ENCODE results near the gene POC1A. TPM values are rescaled to one million over a fixed set of nuclear protein-coding genes. Genes with fewer than 3 reads are reported as not detected.
A peak's percentile ranks its signal among the peaks of the same experiment; 100 is the strongest.

The POC1A gene
- 1.7 TPM for total RNA-seq
- long read RNA-seq, partial matches to known transcripts = 0 of 2 reads
- long read RNA-seq, other reads (novel, unspliced or antisense) = 0 of 2 reads

DNA sequence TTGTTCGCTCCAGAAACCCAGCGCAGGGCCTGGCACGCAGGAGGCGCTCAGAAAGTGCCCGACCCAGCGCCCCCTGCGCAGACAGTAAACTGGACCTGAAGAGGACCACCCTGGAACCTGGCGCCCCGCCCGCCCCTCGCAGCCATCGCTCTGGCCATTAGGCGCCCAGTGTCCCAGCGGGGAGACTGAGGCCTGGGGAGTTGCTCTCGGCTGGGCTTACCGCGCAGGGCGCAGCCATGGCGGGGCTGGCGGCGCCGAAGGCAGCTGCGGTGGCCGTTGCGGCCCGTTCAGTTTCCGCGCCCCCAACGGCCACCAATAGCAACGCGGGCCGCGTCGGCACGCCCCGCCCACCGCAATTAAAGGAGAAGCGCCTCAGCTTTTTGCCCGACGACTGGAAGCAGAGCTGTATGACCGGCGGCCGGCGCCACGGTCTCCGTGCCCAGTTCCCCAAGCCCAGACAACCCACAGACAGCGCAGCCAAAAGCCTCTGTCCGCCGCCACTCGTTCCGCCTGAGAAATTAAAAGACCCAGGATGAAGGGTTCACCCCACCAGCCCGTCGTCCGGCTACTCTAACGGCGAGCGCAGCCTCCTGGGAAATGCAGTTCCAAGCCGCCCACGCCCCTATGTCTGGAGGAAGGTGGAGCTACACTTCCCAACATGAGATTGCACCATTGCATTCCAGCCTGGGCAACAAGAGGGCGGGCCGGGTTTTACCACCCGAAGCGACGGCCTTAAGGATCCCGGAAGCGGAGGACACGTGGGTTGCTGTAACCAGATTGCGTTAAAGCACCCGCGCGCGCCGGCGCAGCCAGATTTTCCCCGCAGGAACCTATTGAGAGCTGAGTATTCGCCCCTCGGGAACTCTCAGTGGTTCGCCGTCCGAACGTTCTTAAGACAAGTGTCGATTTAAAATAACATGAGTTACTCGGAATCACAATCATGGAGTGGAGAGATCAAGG lies at the start of gene POC1A:
TSS of gene POC1A (minus strand) at position 289 of the 960 bp plus-strand sequence. CDS start at position 238, 51 bp downstream.
- peak; percentile 98 for DNase-seq (ENCODE audit: missing footprints)
- intact Hi-C loops (cut with DNase I) = loop anchor here (2.0 to 5.0 kb wide), 3 partner anchors 43 to 124 kb away; partner anchors contain the start of genes ALAS1 and WDR82

DNA sequence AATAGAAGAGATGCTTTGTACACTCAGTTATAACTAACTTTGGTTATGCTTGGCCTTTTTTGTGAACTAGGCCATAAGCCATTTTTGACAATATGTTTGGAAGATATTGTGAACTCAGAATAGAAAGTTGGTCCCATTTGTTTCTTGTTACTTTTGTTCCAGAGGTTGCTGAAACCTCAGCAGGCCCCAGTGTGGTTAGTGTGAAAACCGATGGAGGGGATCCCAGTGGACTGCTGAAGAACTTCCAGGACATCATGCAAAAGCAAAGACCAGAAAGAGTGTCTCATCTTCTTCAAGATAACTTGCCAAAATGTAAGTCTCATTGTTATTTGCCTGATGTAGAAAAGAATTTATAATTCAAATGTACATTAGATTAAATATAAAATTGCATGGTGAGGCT lies 49.5 kb upstream of the POC1A start:
- DNase-seq (ENCODE audit: missing footprints) (no peak), ATAC-seq (no peak)
- intact Hi-C loops (cut with DNase I) = no loop called here

More for the DNA sequence above, at the start of gene POC1A:
- ATAC-seq = peak; percentile 98

GRCh38 chr3:52202384-52203077 lies 48.3 kb upstream of the POC1A start:
- intact Hi-C loops (cut with DNase I) = no loop called here
- no peak for ATAC-seq
- no peak for DNase-seq (ENCODE audit: missing footprints)

GRCh38 chr3:52200981-52201679 lies 46.9 kb upstream of the POC1A start:
- DNase-seq (ENCODE audit: missing footprints) (no peak), ATAC-seq (no peak)
- intact Hi-C loops (cut with DNase I) = no loop called here

GRCh38 chr3:52198643-52199608 lies 44.7 kb upstream of the POC1A start:
- DNase-seq (ENCODE audit: missing footprints) (no peak), ATAC-seq (no peak)
- intact Hi-C loops (cut with DNase I) = loop anchor here (5.0 kb wide), 1 partner anchor 47 kb away; the partner anchor contains the start of gene POC1A

DNA sequence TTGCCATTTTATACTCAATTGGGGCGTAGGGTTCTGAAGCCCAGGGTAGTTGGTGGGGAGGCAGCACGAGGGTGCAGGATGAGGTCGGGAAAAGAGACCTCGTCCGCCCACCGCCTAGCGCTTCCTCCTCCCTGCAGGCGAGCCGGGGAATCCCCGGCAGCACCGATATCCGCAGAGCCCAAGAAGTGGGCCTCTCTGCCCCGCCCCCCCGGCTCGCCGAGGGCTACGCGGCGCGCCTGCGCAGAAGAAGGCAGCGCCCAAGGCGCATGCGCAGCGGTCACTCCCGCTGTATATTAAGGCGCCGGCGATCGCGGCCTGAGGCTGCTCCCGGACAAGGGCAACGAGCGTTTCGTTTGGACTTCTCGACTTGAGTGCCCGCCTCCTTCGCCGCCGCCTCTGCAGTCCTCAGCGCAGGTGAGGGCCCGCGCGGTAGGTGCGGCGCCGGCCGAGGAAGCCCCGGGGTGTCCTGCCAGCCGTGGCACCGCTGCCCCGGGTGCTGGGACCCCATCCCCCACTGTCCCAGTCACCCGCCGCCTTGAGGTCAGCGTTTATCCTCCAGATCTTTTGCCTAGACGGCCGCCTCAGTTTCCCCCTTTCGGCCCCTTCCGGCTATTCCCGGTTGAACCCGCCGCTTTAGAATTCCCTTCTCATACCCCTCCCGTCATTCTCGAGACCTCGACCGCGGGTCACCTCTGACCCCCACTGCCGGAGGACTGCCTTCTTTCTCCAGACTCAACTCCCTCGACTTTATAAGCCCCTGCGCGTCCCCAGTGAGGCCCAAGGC lies 43.8 kb upstream of the POC1A start, which contains the start of gene ALAS1:
TSS of gene ALAS1 (plus strand) at position 319 of the 784 bp plus-strand sequence. CDS start 1,082 bp downstream, outside the sequence.
- DNase-seq (ENCODE audit: missing footprints) (peak; percentile 97), ATAC-seq (peak; percentile 87)
- intact Hi-C loops (cut with DNase I) = loop anchor here (5.0 kb wide), 1 partner anchor 46 kb away; the partner anchor contains the start of gene POC1A

- no peak for DNase-seq (ENCODE audit: missing footprints)
- intact Hi-C loops (cut with DNase I) = loop anchor here (5.0 kb wide), 1 partner anchor 45 kb away; the partner anchor contains the start of gene POC1A
- ATAC-seq = no peak
Observed at GRCh38 chr3:52197499-52197841, 43.2 kb upstream of the POC1A start.

DNA sequence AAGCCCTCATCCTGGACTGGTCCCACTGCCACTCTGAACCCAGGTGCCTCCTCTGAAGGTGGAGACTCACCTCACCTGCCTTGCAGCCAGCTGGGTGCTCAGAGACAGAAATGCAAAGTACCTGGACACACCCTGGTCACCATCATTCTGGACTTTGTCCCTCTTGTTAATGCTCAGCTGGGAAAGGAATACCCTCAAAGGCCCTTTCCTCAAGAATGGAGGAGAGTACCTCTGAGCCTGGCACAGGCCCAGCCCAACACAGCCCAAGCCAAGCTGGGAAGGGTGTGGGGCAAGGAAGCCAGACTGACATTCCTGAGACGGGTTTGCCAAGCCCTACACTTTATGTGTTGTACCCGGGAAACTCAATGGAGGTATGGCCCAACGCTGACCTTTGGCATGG lies 42.8 kb upstream of the POC1A start:
- ATAC-seq (no peak), DNase-seq (ENCODE audit: missing footprints) (no peak)
- intact Hi-C loops (cut with DNase I) = loop anchor here (5.0 kb wide), 1 partner anchor 45 kb away; the partner anchor contains the start of gene POC1A

DNA sequence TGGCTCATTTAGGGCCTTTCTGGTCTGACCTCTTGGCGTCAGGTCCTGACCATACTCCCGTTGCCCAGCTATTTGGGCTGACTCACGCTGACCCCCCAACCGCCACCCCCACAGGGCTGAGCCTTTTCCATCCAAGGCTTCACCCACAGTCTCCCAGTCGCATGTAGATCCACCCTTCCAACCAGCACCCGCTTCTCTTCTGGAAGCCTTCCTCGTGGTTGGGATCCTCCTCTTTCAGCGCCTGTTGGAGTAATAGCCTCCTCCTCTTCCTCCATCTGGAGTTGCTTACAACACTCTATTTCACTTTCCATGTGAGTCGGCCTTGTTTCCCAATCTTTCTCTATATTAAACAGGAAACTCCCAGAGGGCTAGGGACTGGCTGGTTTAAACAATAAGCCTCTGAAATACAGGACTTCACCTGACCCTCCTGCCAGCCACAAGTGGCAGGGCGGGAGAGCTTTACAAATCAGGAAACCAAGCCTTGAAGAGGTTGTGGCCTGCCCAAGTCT lies 41.7 kb upstream of the POC1A start:
- intact Hi-C loops (cut with DNase I) = loop anchor here (5.0 kb wide), 1 partner anchor 44 kb away; the partner anchor contains the start of gene POC1A
- DNase-seq (ENCODE audit: missing footprints) (no peak), ATAC-seq (peak; percentile 32)

GRCh38 chr3:52195291-52195597 lies 41.0 kb upstream of the POC1A start:
- DNase-seq (ENCODE audit: missing footprints) (no peak), ATAC-seq (no peak)
- intact Hi-C loops (cut with DNase I) = loop anchor here (5.0 kb wide), 1 partner anchor 43 kb away; the partner anchor contains the start of gene POC1A

DNA sequence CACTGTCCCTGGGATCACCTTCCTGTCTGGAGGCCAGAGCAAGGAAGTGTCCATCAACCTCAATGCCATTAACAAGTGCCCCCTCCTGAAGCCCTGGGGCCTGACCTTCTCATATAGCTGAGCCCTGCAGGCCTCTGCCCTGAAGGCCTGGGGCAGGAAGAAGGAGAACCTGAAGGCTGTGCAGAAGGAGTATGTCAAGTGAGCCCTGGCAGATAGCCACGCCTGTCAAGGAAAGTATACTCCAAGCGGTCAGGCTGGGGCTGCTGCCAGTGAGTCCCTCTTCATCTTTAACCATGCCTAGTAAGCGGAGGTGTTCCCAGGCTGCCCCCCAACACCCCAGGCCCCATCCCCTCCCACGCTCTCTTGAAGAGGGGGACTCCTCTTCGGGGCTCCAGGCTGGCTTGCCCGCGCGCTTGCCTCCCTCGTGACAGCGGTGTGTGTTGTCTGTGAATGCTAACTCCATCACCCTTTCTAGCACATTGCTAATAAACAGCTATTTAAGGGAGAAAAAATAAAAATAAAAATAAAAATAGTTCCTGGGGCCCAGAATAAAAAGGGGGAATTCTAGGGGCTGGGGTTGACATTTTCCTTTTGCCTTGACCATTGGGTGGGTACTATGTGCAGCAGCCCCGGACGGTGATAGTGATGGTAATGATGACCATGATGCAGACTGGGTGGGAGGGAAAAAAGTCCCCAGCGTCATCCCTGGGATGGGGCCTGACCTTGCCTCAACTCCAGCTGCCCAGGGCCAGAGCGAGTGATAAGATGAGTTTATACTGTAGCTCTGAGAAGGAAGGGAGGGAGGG lies 40.5 kb upstream of the POC1A start:
- ATAC-seq = no peak
- DNase-seq (ENCODE audit: missing footprints) = no peak
- intact Hi-C loops (cut with DNase I) = loop anchor here (5.0 kb wide), 1 partner anchor 42 kb away; the partner anchor contains the start of gene POC1A

DNA sequence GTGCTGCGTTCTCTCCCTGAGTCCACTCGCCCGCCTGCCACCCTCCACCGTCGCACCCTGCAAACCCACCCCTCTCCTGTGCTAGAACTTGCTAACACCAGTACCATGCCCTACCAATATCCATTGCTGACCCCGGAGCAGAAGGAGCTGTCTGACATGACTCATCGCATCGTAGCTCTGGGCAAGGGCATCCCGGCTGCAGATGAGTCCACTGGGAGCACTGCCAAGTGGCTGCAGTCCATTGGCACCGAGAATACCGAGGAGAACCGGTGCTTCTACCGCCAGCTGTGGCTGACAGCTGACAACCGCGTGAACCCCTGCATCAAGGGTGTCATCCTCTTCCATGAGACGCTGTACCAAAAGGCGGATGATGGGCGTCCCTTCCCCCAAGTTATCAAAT lies 38.8 kb upstream of the POC1A start:
- peak; percentile 86 for DNase-seq (ENCODE audit: missing footprints)
- no peak for ATAC-seq
- intact Hi-C loops (cut with DNase I) = no loop called here

DNA sequence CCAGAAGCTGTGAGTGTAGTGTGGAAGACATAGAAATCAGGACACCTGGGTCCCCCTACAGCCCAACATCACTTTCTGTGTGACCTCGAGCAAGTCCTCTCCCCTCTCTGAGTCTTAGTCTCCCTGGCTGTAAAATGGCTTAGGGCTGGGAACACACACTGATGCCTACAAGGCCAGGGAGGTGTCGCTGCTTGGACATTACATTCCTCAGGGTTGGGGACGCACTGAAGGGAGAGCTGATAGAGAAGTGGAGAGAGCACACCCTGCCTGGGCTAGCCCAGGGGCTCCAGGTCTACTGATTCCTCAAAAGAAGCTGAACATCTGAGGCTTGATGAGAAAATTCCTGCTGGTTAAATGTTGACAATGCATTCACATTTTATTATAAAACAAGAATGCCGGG lies 37.4 kb upstream of the POC1A start:
- ATAC-seq (no peak), DNase-seq (ENCODE audit: missing footprints) (no peak)
- intact Hi-C loops (cut with DNase I) = no loop called here

DNA sequence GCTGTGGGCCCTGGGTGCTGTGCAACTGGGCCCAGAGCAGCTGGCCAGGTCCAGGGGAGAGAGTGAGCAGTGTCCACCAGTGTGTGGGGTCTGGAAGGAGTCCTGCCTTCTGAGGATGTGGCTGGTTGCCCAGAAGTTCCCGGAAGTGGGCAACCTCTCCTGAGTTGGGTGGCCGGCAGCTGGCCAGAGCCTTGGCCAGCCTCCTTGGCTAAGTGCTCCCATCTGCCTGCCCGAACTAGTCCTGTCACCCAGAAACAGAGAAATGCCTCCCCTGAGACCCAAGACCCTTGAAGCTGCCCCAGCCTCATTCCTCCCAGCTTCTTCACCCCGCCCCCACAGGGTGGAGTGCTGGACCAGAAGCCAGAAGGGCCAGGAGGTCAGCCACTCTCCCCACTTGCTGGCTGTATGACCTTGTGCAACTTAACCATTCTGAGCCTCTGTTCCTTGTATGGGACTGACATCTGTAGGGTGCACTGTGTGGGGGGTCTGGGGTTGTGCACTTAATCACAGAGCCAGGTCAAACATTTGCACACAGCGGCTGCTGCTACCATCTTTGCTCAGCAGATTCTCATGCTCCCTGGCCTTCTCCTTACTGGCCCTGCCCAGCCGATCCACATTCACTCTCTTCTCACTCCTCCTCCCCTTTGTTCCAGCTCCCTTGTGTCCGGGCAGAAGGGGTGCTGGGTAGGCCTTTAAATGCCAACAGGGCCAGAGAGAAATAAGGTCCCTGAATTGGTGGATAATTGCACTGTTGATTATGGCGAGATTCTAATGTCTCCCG lies 36.3 kb upstream of the POC1A start:
- intact Hi-C loops (cut with DNase I) = no loop called here
- peak; percentile 50 for ATAC-seq

DNA sequence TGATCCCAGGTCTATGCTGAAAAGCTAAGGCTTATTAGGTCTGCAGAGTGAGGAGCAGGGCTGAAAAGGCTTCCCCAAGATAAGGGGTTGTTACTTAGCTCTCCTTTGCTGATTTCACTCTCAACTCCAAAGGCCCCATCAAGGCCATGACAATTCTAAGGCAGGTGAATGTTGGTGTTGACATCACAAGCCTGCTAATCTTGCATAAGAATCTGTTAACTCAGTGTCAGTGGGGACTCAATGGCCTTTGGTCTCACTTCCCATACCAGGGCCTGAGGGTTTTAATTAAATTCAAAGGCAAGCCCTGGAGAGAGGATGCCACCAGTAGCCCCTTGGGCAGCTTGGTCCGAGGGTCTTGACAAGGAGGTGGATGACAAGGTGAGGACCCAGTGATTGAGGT lies 34.3 kb upstream of the POC1A start:
- ATAC-seq (no peak), DNase-seq (ENCODE audit: missing footprints) (no peak)
- intact Hi-C loops (cut with DNase I) = no loop called here

More for the DNA sequence above, 36.3 kb upstream of the POC1A start:
- DNase-seq (ENCODE audit: missing footprints) = no peak

All from Right ventricle myocardium inferior (tissue), 1 donor.